GM18505 (cell line): Measurements from ENCODE around the gene KRT85.
"Not testable (repeated sequence)": the region's sequence is repeated elsewhere in the genome, so short reads cannot be mapped to it uniquely, and the experiment has no call there.

Experiments
- ATAC-seq: cut with Tn5 transposase; IDR thresholded peaks from one replicate; pipeline ENCODE4 v1.9.1; 2021; ENCODE audit not compliant: unreplicated experiment
- POLR2A ChIP-seq: IDR thresholded peaks from 4 replicates; pipeline ENCODE4 v1.6.1; 2011; ENCODE audit warnings: borderline replicate concordance; ENCODE audit not compliant: insufficient read depth, insufficient read length; ENCODE audit errors: extremely low read depth

KRT85 gene

DNA sequence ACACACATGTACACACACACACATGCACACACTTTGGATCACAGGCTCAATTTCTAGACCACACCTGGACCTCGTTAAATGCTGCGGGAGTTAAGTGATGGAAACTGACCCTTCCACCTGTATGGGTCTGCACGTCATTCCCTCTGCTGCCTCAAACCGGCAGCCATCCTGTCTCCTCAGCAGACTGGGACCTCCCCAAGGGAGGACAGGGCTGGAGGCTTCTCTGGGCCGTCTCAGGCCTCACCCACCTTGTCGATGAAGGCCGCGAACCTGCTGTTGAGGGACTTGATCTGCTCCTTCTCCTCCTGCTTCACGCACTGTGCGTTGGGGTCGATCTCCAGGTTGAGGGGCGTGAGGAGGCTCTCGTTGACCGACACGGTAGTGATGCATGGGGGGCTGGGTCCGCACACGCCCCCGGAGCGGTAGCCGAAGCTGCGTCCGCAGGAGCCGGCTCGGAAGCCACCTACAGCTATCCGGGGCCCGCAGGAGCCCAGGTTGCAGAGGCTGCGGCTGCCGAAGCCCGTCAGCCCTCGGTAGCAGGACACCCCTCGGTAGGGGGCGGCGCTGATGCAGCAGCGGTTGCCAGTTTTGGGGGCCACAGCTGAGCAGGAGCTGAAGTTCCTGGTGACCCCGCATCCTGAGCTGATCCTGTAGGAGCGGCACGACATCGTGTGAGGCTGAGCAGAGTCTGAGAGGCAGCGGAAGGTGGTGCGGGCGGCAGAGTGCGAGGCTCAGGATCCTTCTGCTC, at the start of gene KRT85:
Gene KRT85 (minus strand): TSS at position 744 of the 748 bp plus-strand sequence. CDS start 76 bp downstream, at position 668.
- no peak for ATAC-seq

DNA sequence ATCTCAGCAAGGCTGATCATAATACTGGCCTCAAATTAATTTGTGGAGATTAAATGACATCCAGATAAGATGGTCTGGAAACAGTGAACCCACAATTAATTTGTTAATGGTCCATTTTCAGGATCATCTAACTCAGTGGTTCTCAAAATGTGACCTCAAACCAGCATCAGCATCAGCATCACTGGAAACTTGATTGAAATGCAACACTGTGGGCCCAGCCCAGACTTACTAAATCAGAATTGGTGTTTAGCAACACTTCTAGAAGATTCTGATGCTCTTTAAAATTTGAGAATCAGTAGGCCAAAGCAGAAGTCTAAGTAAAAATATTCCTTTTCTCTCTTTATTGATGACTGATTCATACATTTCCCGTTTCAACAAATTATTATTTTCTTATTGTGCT, 49.5 kb upstream of the KRT85 start:
- TF ChIP-seq POLR2A = no peak
- no peak for ATAC-seq

More for the DNA sequence above, at the start of gene KRT85:
- TF ChIP-seq POLR2A = no peak

DNA sequence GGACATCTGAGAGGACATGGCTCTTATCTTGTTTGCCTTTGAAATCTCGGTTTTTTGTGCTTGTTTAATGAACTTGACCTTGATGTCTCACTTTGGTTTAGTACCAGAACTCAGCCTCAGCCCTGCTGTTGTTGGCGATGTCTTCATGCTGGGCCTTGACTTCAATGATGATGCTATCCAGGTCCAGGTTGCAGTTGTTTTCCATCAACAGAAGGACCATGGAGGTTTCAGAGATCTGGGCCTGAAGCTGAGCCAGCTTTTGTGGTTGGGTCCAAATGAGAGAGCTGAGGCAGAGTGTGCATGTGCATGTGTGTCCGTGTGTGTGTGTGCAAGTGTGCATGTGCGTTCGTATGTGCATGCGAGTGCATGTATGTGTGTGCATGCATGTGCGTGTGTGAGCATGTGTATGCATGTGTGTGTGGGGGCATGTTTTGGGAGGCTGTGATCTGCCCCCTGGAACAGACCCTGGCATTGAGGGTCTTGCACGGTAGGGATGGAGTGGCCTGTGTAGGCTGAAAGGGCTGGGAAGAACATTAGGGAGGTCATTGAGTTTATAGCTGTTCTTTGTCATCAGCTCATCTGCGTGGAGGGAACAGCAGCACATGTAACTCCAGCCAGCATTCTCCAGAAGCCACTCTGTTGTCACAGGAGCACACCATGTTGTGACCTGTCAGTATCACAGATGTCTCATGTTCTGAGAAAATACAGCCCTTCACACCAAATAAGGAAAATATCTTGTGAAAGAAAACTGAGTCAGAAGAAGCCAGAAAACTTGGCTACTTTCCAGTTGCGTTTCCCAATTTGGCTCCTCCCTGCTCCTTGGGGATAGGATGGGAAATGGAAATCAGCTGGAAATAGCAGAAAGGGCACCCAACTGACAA, 48.8 kb upstream of the KRT85 start:
- no peak for ATAC-seq
- no peak for TF ChIP-seq POLR2A

DNA sequence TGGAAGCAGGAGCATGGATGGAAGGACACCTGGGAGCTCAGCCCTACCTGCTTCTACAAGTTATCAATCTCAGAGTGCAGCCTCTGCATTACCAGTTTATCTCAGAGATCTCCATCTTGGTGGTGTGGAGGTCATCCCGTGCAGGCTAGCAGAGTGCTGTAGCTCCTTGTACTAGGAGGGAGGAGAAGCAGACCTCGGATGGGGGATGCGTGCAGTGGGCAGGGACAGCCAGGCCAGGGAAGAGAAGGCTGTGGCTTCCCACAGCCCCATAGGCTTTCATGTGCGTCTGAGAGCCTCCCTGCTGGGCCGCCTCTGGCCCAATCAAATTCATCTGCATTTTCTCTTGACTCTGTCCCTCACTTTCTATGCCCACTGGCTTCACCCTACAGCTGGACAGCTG, 47.7 kb upstream of the KRT85 start:
- ATAC-seq = no peak
- TF ChIP-seq POLR2A = no peak

DNA sequence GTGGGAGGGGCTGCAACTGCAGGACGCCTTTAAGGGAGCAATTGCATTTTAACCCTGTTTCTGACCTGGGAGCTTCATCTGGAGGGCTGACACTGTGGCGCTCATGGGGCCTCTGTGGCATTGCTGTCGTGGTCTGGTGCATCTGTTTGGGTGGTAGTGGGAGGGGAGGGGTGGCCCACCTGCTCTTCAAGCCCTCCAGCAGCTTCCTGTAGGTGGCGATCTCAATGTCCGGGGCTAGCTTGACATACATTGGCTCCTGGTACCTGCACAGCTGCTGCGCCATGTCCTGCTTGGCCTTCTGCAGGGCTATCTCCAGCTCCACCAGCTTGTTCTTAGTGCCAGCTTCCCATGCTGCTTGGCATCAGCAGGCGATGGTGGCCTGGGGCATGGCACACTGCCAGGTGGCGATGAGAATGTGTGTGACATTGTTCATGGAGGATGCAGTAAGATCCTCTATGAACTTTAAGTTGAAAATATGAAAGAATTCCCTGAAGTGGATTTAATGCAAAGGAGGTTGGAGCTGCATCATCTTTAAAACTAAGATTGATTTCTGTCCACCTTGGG, 46.6 kb upstream of the KRT85 start:
- no peak for TF ChIP-seq POLR2A
- no peak for ATAC-seq

DNA sequence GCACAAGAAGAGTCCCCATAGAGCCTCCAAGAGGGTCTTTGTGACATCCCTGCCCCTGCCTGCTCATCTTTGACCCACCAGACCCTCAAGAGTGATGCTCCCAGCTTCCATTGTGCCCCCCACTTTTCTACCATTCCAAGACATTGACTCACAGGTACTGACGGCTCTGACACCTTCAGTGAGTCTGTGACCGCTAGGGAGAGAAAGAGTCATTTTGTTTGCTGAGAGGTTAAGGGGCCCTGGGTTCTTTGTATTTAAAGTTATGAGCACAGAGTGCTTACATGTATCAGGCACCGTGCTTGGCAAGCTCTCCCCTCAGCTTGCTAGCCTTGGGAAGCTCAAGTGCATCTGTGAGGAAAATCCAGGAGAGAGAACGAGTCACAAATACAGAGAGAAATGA, 45.9 kb upstream of the KRT85 start:
- no peak for TF ChIP-seq POLR2A

DNA sequence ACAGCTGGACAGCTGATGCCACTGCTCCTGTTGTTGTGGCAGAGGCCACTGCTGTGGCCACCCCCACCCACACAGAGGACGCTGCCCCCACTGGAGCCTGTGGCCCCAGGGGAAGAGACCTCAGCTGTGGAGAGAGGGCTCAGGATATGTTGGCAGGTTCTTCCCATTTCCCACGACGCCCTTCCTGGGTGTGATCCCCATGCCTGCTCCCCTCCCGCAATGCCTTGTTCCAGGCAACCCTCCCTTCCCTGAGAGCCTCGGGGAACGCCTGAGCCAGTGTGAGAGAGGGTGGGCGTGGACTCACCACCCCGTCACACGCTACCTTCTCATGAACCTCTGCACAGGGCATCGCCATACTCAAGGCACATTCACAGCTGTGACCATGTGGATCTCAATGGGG, 44.5 kb upstream of the KRT85 start:
- no peak for ATAC-seq
- no peak for TF ChIP-seq POLR2A

More for the DNA sequence above, 45.9 kb upstream of the KRT85 start:
- ATAC-seq = no peak

DNA sequence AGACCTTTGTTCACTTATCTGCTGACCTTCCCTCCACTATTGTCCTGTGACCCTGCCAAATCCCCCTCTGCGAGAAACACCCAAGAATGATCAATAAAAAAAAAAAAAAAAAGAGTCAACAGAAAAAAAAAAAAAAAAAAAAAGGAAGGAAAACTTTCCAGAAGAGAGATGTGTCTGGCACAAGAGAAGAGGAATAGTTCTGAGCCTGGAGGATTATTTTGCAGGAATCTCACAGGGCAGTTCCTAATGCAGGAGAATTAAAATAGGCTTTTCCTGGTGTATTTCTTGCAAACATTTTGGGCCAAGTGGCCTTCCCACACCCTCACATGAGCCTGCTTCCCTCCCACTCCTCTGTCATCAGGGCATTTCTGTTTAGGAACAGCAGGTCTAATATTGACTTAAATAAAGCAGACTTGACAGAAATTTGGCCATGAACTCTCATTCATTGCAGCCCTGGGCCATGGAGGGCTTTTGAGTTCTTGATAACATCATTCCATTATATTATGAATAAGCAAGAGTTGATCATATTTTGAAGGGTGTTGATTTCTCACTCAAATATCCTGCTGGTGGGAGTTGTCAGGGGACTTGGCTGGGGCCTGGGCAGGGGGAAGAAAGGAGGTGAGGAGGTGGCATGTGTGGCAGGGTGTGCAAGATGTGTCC, 43.4 kb upstream of the KRT85 start:
- ATAC-seq = not testable (repeated sequence)

DNA sequence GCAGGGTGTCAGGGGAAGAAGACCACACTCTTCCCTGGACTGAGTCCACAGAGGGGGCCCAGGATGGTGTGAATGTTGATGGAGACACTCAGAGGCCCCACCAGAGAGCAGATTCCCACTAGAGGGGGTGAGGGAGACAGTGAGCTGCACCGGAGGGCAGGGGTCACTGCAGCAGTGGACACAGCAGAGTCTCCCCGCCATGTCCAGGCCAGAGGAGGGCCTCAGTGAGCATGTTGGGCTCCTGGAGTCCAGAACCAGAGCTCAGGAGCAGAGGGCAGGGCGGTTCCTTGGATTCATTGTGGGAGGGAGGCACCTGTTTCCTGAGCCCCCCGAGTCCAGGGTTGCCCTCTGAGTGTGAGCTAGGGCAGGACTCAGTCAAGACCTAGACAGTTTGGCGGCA, 40.6 kb upstream of the KRT85 start:
- no peak for ATAC-seq
- TF ChIP-seq POLR2A = no peak

DNA sequence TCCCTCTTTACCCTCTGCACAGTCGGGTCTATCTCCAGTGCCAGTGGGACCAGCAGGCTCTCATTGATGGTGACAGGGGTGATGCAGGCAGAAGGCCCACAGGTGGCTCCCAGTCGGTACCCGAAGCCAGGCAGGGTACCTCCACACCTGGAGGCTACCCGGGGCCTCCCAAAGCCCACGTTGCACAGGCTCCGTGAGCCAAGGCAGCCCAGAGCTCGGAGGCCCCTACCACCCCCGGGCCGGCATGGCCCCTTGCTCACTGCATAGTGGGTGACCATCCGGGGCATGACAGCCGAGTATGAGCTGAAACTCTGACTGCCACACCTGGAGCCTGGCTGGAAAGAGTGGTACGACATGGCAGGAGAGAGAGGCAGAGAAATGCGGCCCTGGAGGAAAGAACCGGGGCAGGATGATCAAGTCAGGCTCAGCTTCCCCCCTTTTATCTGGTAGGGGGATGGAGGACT, 38.7 kb upstream of the KRT85 start, which contains the start of gene KRT82:
Gene KRT82 (minus strand): TSS at position 414 of the 464 bp plus-strand sequence. CDS start 58 bp downstream, at position 356.
- TF ChIP-seq POLR2A = no peak
- no peak for ATAC-seq

DNA sequence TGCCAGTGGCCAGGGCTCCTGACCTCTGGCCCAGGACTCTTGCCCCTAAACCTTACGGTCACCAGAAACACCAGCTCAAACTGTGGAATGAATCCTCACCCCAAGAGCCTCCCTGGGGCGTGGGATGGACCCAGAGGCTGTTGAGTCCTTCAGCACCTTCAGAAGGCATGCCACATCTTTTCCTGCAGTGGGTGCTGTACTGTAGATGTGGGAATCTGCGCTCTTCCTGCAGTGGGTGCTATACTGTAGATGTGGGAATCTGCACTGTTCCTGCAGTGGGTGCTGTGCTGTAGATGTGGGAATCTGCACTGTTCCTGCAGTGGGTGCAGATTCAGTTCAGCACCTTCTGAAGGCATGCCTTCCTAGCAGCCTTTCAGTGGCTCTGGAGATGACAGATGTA, 37.7 kb upstream of the KRT85 start:
- no peak for ATAC-seq
- no peak for TF ChIP-seq POLR2A

DNA sequence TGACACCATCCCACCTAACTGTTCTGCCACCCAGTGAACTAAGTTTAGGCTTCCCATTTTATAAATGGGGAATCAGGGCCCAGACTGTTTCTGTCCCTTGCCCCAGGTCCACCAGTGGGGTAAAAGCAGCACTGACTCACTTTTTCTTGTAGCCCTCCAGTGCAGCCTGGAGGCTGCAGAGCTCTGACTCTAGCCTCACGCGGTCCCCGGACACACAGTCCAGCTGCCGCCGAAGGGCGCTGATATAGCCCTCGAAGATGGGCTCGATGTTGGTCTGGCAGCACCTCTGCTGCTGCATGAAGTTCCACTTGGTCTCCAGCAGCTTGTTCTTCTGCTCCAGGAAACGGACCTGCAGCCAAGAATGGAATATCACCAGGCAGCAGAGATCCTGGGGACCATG, 36.3 kb upstream of the KRT85 start:
- no peak for ATAC-seq
- TF ChIP-seq POLR2A = no peak
